Naive B cell (primary cell): ENCODE measurements around the gene TCF23. TPM values are rescaled to one million over a fixed set of nuclear protein-coding genes. Genes with fewer than 3 reads are reported as not detected.

Experiments
- ATAC-seq, 2 donors: fragments of 150-1000 bp; cut with Tn5 transposase; 2 replicates each; pipeline ENCODE4 v1.10.0; 2021; ENCODE audit warnings: low read depth in 2 of 2, mild to moderate bottlenecking in 2 of 2, moderate library complexity in 2 of 2
- DNase-seq: peaks from one replicate; pipeline ENCODE4 v3.0.0; 2022
- H3K27ac Mint-ChIP-seq, 6 donors: one replicate each; pipeline ENCODE4 v1.8.0; 2020 to 2022; ENCODE audit warnings: mild to moderate bottlenecking in 6 of 6, mixed read lengths in 6 of 6, moderate library complexity in 5 of 6, inconsistent platforms in 2 of 6
- H3K27me3 Mint-ChIP-seq, 3 donors: one replicate each; pipeline ENCODE4 v1.8.0; 2021 to 2022; ENCODE audit warnings: mixed read lengths in 3 of 3, mild to moderate bottlenecking in 1 of 3
- H3K36me3 Mint-ChIP-seq, 2 donors: one replicate each; pipeline ENCODE4 v1.8.0; 2020 to 2022; ENCODE audit warnings: mixed read lengths in 2 of 2, inconsistent platforms in 1 of 2, mild to moderate bottlenecking in 1 of 2
- H3K4me1 Mint-ChIP-seq, 3 donors: one replicate each; pipeline ENCODE4 v1.8.0; 2020 to 2022; ENCODE audit warnings: mixed read lengths in 3 of 3, inconsistent platforms in 1 of 3, mild to moderate bottlenecking in 1 of 3, moderate library complexity in 1 of 3
- H3K4me3 Mint-ChIP-seq, 8 donors: one replicate each; pipeline ENCODE4 v1.8.0; 2020 to 2022; ENCODE audit warnings: mild to moderate bottlenecking in 8 of 8, mixed read lengths in 8 of 8, moderate library complexity in 8 of 8, inconsistent platforms in 2 of 8
- H3K9me3 Mint-ChIP-seq, 7 donors: one replicate each; pipeline ENCODE4 v1.8.0; 2020 to 2022; ENCODE audit warnings: mixed read lengths in 7 of 7, mild to moderate bottlenecking in 5 of 7, inconsistent platforms in 2 of 7, moderate library complexity in 1 of 7
- polyA plus RNA-seq, 6 donors: library from polyadenylated mRNA; unstranded; fragments of 300-500 nt; fragmentation: Illumina TruSeq; gene quantifications; one replicate each; pipeline ENCODE4 v1.2.3, GENCODE V29; 2021; ENCODE audit warnings: low read depth in 6 of 6

The TCF23 gene
- polyA plus RNA-seq, 6 donors from 2014 or later = not detected

DNA sequence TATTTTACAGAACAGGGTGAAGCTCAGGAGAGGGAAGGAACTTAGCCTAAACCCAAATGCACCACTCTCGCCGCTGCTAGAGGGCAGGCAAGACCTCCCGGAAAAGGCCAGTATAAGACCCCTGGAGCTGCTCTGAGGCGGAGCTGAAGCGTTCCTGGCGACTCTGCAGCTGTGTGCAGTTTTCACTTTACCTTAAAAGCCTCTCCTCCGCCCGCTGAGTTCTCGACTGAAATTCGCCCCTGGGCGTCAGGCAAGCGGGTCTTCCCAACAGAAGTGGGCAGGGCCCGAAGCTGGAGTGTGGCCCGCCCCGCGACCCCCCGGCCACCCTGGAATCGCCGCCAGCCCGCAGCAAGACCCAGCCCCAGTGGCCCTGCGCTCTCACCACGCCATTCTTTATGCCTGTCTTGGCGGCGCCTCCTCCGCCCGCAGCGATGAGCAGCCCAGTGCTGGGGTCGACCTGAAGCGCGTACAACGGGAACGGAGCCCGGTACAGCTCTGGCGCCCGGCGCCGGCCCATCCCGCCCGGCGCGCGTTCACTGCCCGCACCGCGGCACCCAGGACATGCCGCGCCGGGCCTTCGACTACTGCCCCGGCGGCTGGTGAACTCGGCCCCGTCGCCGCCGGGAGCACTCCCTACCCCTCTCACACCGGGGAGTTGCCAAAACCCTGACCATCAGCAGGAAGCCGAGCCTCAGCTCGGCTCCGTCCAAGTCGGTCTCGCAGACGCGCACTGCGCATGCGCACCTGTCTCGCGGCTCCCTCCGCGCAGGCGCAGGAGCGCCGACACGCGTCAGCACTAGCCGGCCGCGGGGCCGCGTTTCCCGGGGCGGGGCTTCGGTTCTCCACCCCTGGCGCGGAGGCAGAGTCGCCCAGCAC lies 14.7 kb upstream of the TCF23 start, which contains the start of gene PREB:
Gene PREB (minus strand): TSS at position 732 of the 876 bp plus-strand sequence. CDS start 215 bp downstream, at position 517.
- H3K9me3 Mint-ChIP-seq = no peaks in the 10 kb centered on the region
- DNase-seq = peak; percentile 99
- peaks cover 0 to 14% of the 10 kb centered on the region in 2 donors for H3K36me3 Mint-ChIP-seq
- ATAC-seq = peak; percentile 96
- peaks cover 20 to 33% (median 27%) of the 10 kb centered on the region in 3 donors for H3K4me1 Mint-ChIP-seq
- H3K27ac Mint-ChIP-seq = peak within 1 kb of the TSS; percentile 93 to 99 (median 94)
- H3K27me3 Mint-ChIP-seq = no peaks in the 10 kb centered on the region
- peak within 1 kb of the TSS; percentile 92 to 99 (median 94) for H3K4me3 Mint-ChIP-seq

GRCh38 chr2:27134781-27135477 lies 13.9 kb upstream of the TCF23 start:
- Mint-ChIP-seq H3K27ac (peak overlapping the region; percentile 52 to 99 (median 93)), H3K9me3 (no peaks in the 10 kb centered on the region), H3K4me3 (peak overlapping the region; percentile 92 to 99 (median 94)), H3K27me3 (no peaks in the 10 kb centered on the region), H3K4me1 (peaks cover 17 to 31% (median 25%) of the 10 kb centered on the region in 3 donors), H3K36me3 (peaks cover 0 to 14% of the 10 kb centered on the region in 2 donors)
- DNase-seq (no peak), ATAC-seq (no peak)

- H3K9me3 Mint-ChIP-seq = no peaks in the 10 kb centered on the region
- peak overlapping the region in 4 of 6 donors; percentile 52 to 99 (median 76) for H3K27ac Mint-ChIP-seq
- H3K36me3 Mint-ChIP-seq = peaks cover 0 to 8% of the 10 kb centered on the region in 2 donors
- DNase-seq (no peak), ATAC-seq (no peak)
- H3K27me3 Mint-ChIP-seq = no peaks in the 10 kb centered on the region
- H3K4me1 Mint-ChIP-seq = peaks cover 17 to 31% (median 25%) of the 10 kb centered on the region in 3 donors
- H3K4me3 Mint-ChIP-seq = peak overlapping the region; percentile 92 to 99 (median 94)
These were observed 13.3 kb upstream of the TCF23 start for GRCh38 chr2:27135478-27135955.

GRCh38 chr2:27136751-27137150 lies 12.1 kb upstream of the TCF23 start:
- H3K27ac Mint-ChIP-seq = no peak overlapping the region
- H3K27me3 Mint-ChIP-seq = no peaks in the 10 kb centered on the region
- DNase-seq (no peak), ATAC-seq (no peak)
- H3K4me3 Mint-ChIP-seq = peak overlapping the region in 1 of 8 donors; percentile 69
- no peaks in the 10 kb centered on the region for H3K36me3 Mint-ChIP-seq
- H3K4me1 Mint-ChIP-seq = peaks cover 17 to 31% (median 25%) of the 10 kb centered on the region in 3 donors
- no peaks in the 10 kb centered on the region for H3K9me3 Mint-ChIP-seq

DNA sequence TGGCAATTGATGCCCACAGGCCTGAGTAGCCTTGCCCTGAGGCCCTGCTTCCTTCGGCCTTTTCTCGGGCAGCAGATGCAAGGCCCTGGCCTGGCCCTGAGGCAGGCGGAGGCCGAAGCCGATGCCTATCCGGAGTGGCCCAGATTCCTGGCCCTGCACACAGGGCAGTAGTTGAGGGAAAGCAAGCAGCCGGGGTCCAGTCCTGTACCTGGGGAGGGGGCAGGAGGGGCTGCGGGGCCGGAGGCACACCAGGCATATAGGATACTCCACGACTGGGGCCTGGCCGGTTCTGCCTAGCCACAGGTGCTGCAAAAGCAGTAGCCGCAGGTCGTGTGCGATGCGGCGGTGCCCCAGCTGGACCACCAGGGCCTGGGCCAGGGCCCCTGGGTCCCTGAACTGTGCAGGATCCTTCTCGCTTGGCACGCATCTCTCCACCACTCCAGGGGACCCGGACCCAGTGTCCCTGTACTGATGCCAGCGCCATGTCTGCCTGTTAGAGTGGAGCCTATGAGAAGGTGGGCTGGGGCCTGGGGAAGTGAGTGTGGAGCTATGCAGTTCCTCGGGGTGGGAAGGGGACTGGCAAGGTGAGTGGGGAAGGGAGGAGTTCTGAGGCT lies 11.4 kb upstream of the TCF23 start:
- no peaks in the 10 kb centered on the region for H3K9me3 Mint-ChIP-seq
- H3K36me3 Mint-ChIP-seq = no peaks in the 10 kb centered on the region
- H3K27me3 Mint-ChIP-seq = peaks cover 0 to 4% (median 0%) of the 10 kb centered on the region in 3 donors
- peaks cover 17 to 28% (median 25%) of the 10 kb centered on the region in 3 donors for H3K4me1 Mint-ChIP-seq
- H3K4me3 Mint-ChIP-seq = peak overlapping the region in 1 of 8 donors; percentile 78
- ATAC-seq (no peak), DNase-seq (no peak)
- no peak overlapping the region for H3K27ac Mint-ChIP-seq

GRCh38 chr2:27138111-27138510 lies 10.7 kb upstream of the TCF23 start:
- peaks cover under 1 to 10% (median 7%) of the 10 kb centered on the region in 3 donors for H3K27me3 Mint-ChIP-seq
- peak overlapping the region in 3 of 8 donors; percentile 49 to 82 (median 78) for H3K4me3 Mint-ChIP-seq
- H3K4me1 Mint-ChIP-seq = peaks cover 11 to 22% (median 21%) of the 10 kb centered on the region in 3 donors
- no peak for DNase-seq
- H3K9me3 Mint-ChIP-seq = no peaks in the 10 kb centered on the region
- peak overlapping the region in 1 of 6 donors; percentile 20 for H3K27ac Mint-ChIP-seq
- H3K36me3 Mint-ChIP-seq = no peaks in the 10 kb centered on the region
- no peak for ATAC-seq

GRCh38 chr2:27139310-27139709 lies 9.5 kb upstream of the TCF23 start, which contains the start of gene PRR30:
PRR30 (minus strand) TSS chr2:27139410; CDS start chr2:27138329, 1,081 bp downstream.
- no peak for DNase-seq
- ATAC-seq = no peak
- Mint-ChIP-seq H3K9me3 (no peaks in the 10 kb centered on the region), H3K4me1 (peaks cover 3 to 13% (median 11%) of the 10 kb centered on the region in 3 donors), H3K4me3 (peak within 1 kb of the TSS in 2 of 8 donors; percentile 78 to 82), H3K27me3 (peaks cover 13 to 14% (median 14%) of the 10 kb centered on the region in 3 donors), H3K27ac (no peak within 1 kb of the TSS), H3K36me3 (no peaks in the 10 kb centered on the region)

DNA sequence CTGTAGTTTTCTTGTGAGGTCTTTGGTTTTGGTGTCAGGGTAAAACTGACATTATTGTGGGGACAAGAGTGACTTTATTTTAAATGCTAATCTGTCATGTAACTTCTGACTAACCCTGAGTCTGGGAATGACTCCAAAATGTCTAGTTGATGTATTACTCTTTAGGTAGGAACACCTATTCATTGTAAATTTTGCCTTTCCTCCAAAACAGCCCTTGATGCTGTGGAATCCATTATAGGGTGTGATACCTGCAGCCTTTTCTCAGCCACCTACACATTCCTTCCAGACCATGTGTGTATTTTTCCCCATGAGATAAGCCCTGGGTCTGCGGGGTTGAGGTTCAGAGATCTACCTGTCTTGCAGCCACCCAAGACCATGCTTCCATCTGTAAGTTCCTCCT lies 5.5 kb upstream of the TCF23 start:
- Mint-ChIP-seq H3K4me1 (no peaks in the 10 kb centered on the region), H3K27me3 (peaks cover 19 to 30% (median 29%) of the 10 kb centered on the region in 3 donors), H3K36me3 (no peaks in the 10 kb centered on the region), H3K9me3 (no peaks in the 10 kb centered on the region), H3K4me3 (no peak overlapping the region), H3K27ac (peak overlapping the region in 1 of 6 donors; percentile 4)
- ATAC-seq = no peak
- no peak for DNase-seq

DNA sequence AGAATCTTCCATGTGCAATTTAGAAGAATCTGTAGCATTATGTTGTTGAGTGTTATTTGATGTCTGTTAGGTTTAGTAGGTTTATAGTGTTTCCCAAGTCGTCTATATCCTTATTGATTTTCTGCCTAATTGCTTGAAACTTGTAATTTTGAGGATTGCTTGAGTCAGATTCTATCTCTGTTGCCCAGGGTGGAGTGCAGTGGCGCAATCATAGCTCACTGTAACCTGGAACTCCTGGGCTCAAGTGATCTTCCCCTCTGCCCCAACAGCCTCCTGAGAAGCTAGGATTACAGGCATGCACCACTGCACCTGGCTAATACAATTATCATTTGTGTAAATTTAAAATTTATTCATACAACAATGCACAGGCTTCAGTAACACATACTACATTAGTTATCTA lies 3.1 kb upstream of the TCF23 start:
- Mint-ChIP-seq H3K27ac (peak overlapping the region in 1 of 6 donors; percentile 38), H3K9me3 (no peaks in the 10 kb centered on the region), H3K27me3 (peaks cover 21 to 48% (median 36%) of the 10 kb centered on the region in 3 donors), H3K4me1 (no peaks in the 10 kb centered on the region), H3K36me3 (no peaks in the 10 kb centered on the region), H3K4me3 (no peak overlapping the region)
- DNase-seq (no peak), ATAC-seq (no peak)

- Mint-ChIP-seq H3K27ac (peak overlapping the region in 2 of 6 donors; percentile 64 to 70), H3K36me3 (no peaks in the 10 kb centered on the region), H3K4me1 (no peaks in the 10 kb centered on the region)
These were observed 869 bp upstream of the TCF23 start for GRCh38 chr2:27147935-27148334.

DNA sequence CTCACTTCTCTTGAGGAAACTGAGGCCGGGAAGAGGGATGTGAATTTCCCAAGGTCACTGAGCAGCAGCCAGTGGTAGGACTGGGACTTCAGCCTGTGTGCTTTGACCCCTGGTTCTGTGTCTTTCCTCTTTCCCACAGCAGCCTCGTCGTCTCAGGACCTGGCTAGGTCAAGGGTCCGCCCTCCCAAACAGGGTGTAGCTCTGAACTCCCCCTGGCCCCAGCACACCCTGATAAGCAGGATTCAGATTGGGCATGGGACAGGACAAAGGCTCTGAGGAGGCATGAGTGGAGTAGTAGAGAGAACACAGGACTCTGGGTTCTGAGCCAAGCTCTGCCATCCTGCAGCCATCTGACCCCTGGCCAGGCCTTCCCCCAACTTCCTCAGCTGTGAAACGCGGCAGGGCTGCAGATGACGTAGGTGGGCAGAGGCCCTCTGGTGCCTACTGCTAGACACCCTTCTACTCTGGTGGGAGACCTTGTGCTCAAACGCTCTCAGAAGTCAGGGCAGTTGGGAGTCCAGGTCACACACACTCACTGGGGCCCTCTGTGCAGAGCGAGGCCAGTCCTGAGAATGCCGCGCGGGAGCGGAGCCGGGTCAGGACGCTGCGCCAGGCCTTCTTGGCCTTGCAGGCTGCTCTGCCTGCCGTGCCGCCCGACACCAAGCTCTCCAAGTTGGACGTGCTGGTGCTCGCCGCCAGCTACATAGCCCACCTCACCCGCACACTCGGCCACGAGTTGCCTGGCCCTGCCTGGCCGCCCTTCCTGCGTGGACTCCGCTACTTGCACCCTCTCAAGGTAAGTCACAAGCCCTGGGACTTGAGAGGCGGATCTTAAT lies 984 bp downstream of the TCF23 start:
- ATAC-seq = no peak
- no peak for DNase-seq
- Mint-ChIP-seq H3K4me1 (no peaks in the 10 kb centered on the region), H3K9me3 (no peaks in the 10 kb centered on the region), H3K36me3 (no peaks in the 10 kb centered on the region), H3K27ac (no peak overlapping the region), H3K4me3 (no peak overlapping the region), H3K27me3 (peaks cover 8 to 52% (median 30%) of the 10 kb centered on the region in 3 donors)

More at GRCh38 chr2:27147935-27148334, 869 bp upstream of the TCF23 start:
- H3K4me3 Mint-ChIP-seq = no peak overlapping the region
- ATAC-seq (no peak), DNase-seq (no peak)
- peaks cover 16 to 56% (median 27%) of the 10 kb centered on the region in 3 donors for H3K27me3 Mint-ChIP-seq
- no peaks in the 10 kb centered on the region for H3K9me3 Mint-ChIP-seq

GRCh38 chr2:27150639-27151230 lies 1.9 kb downstream of the TCF23 start:
- Mint-ChIP-seq H3K9me3 (no peaks in the 10 kb centered on the region), H3K27me3 (peaks cover 8 to 61% (median 31%) of the 10 kb centered on the region in 3 donors), H3K36me3 (no peaks in the 10 kb centered on the region), H3K4me3 (peak overlapping the region in 1 of 8 donors; percentile 57), H3K4me1 (no peaks in the 10 kb centered on the region), H3K27ac (no peak overlapping the region)
- DNase-seq (no peak), ATAC-seq (no peak)
